GM20000 (cell line): ENCODE data around the gene GATA1.

Source experiments
- DNase-seq: peaks from one replicate; pipeline ENCODE4 v3.0.0; 2012; ENCODE audit warnings: low spot score
- TF ChIP-seq, protein P1 (sequence below): IDR thresholded peaks from 2 replicates; pipeline ENCODE4 v1.5.1; 2012; ENCODE audit warnings: mild to moderate bottlenecking, control low read depth; ENCODE audit errors: extremely low read depth, missing control alignments

Gene GATA1

DNA sequence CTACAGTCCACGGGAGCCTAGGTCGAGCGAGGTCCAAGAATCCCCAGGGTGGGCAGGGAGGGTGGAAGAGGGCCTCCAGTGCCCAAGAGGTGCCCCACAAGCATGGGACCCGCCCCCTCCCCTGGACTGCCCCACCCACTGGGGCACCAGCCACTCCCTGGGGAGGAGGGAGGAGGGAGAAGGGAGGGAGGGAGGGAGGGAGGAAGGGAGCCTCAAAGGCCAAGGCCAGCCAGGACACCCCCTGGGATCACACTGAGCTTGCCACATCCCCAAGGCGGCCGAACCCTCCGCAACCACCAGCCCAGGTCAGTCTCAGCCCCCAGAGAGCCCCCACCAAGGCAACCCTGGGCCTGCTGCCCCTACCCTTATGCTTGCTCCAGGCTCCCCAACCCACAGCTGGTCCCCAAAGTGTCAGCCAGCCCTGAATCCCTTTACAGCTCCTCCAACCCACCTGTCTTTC lies at the start of gene GATA1:
Gene GATA1, plus strand, starts transcription at position 250 of the 460 bp plus-strand sequence. CDS start 4,520 bp downstream, outside the sequence.
- DNase-seq, result no peak
- TF ChIP-seq, protein P1, sequence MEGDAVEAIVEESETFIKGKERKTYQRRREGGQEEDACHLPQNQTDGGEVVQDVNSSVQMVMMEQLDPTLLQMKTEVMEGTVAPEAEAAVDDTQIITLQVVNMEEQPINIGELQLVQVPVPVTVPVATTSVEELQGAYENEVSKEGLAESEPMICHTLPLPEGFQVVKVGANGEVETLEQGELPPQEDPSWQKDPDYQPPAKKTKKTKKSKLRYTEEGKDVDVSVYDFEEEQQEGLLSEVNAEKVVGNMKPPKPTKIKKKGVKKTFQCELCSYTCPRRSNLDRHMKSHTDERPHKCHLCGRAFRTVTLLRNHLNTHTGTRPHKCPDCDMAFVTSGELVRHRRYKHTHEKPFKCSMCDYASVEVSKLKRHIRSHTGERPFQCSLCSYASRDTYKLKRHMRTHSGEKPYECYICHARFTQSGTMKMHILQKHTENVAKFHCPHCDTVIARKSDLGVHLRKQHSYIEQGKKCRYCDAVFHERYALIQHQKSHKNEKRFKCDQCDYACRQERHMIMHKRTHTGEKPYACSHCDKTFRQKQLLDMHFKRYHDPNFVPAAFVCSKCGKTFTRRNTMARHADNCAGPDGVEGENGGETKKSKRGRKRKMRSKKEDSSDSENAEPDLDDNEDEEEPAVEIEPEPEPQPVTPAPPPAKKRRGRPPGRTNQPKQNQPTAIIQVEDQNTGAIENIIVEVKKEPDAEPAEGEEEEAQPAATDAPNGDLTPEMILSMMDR, result no peak

DNA sequence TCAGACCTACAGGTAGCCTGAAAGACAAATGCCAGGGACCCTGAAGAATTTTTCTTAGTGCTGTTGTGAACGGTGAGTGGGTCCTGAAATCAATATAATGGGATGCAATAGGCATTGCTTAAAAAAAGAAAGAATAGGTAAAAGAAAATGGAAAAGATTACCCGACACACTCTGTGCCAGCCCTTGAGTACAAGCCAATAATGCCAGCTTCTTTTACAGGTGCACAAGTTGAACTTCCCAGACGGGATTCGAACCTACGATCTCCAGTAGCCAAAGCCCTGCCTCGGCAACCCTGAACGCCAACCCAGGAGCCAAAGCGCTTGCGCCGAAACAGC lies 49.5 kb upstream of the GATA1 start:
- DNase-seq, result no peak
- TF ChIP-seq, protein P1, result no peak

DNA sequence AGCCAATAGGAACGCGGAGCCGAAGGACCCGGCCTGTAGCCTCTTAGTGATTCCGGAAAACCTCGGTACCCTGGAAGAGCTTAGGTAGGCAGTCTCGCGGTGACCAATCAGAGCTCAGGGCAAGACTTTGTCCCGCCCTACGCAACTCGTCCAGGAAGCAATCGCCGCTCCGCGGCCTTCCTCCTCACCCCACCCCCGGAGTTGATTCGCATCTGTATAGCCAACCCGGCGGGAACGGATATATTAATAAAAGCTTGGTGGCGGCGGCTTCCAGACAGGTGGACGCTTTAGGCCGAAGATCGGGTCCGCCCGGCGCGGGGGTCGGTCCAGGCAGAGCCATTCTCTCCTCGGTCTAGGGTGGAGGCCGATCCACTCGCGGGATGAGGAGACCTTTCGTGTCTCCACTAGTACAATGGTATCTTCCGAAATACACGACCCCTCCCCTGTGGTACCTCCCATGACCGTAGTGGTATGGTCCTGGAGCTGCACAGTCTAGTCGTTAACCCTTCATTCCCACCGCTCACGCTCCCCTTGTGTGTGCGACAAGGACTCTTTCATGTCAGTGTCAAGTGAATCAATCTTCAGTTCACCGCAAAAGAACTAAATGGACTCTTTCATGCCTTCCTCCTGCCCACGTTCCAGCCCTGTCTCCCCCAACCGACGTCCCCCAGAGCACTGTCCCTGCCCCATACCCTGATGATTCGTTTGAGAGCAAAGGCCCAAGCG lies 49.0 kb upstream of the GATA1 start:
- TF ChIP-seq, protein P1, result no peak
- peak; percentile 86 for DNase-seq

DNA sequence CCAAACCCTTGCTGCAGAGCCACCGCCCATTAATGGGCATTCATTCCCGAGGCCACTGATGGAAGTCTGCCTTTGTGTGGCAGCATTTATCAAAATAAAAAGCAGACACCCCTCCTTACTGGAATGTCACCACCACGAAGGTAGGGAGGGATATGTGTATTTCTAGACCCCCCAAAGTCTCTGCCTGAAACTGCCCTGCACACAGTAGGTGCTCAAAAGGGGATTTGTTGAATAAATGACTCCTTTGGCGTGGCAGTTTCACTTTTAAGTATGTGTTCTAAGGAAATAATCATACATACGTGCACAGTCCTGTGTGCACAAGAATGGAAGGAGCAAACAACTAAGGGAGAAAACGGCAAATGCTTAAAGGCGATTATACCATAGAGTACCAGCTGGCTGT lies 48.5 kb upstream of the GATA1 start:
- no peak for DNase-seq
- TF ChIP-seq, protein P1, result no peak

DNA sequence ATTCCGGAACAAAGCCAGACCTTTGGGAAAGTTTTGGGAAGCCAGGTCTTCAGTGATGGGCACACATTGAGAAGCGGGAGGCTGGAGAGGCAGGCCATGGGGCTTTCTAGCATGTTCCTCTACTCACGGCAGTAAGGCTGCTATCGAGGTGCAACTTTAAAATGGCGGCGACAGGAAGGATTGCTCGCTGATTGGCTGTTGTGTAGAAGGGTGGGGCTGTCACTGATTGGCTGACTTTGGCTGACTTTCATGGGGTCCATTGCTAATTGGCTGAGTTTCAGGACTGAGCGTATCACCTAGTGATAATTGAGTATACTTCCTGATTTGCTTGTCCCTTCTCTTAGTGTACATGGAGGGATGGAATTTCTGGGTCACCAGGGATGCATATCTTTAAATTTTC lies 44.6 kb upstream of the GATA1 start:
- DNase-seq, result no peak
- TF ChIP-seq, protein P1, result no peak

DNA sequence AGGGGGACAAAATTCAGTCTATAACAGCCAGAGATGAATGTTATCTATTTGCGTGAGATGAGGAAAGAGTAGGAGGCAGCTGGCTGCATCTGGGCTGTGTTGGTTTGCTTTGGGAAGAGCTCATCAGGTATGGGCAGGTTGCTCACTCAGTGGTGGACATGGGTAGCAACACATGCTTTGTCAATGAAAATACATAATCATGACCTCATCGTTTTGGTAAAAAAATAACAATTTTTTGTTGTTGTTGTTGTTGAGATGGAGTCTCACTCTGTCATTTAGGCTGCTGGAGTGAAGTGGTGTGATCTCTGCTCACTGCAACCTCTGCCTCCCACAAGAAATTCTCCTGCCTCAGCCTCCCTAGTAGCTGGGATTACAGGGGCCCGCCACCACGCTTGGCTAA lies 41.2 kb upstream of the GATA1 start:
- no peak for DNase-seq
- TF ChIP-seq, protein P1, result no peak

DNA sequence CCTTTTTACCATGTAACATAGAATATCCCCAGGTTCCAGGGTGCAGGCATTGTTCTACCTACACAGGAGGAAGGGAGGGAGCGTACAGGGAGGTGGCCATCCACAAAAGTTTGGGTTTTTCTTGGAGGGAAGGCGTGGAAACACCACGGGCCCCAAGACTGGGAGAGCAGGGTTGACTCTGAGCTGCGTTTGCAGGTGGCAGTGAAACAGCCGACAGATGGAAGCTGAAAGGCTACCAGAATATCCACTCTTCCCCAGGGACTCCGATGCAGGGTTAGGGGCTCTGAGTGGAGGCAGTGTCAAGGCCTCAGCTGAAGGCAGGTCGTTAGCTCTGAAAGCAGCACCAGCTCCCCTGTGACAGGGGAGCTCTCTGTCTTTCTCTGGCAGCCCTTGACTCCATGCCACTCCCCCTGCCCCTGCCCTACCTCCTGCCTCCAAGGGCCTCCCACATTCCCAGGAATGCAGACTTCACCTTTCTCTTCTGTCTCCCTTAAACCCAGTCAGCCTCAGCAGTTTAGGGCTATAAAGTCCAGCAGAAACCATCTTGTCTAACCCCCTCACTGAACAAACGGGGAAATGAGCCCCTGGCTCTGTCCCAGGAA lies 38.9 kb upstream of the GATA1 start:
- DNase-seq, result no peak
- TF ChIP-seq, protein P1, result no peak
